ENCODE results near the gene NEK6.

NEK6 gene

GRCh38 chr9:124370896-124371582 is 113.3 kb downstream of the NEK6 start:
- no peak overlapping the region for H3K27ac ChIP-seq
- no peak for TF ChIP-seq ZFX (IDR thresholded peaks at IDR 0.05)
- TF ChIP-seq CTCF (conservative IDR thresholded peaks at IDR 0.05): no peak

GRCh38 chr9:124372038-124372437 is 114.3 kb downstream of the NEK6 start:
- no peak overlapping the region for H3K27ac ChIP-seq
- TF ChIP-seq ZFX (IDR thresholded peaks at IDR 0.05) (no peak), CTCF (conservative IDR thresholded peaks at IDR 0.05) (no peak)

- H3K27ac ChIP-seq: no peak overlapping the region
- TF ChIP-seq ZFX (IDR thresholded peaks at IDR 0.05) (no peak), CTCF (conservative IDR thresholded peaks at IDR 0.05) (no peak)
These were observed 115.6 kb downstream of the NEK6 start for GRCh38 chr9:124373386-124373785.

GRCh38 chr9:124373851-124374250 is 116.1 kb downstream of the NEK6 start:
- TF ChIP-seq ZFX (IDR thresholded peaks at IDR 0.05) (no peak), CTCF (conservative IDR thresholded peaks at IDR 0.05) (no peak)
- no peak overlapping the region for H3K27ac ChIP-seq

GRCh38 chr9:124375726-124376125 is 118.0 kb downstream of the NEK6 start:
- TF ChIP-seq CTCF (conservative IDR thresholded peaks at IDR 0.05) (no peak), ZFX (IDR thresholded peaks at IDR 0.05) (no peak)
- H3K27ac ChIP-seq: no peak overlapping the region

- H3K27ac ChIP-seq: no peak overlapping the region
- no peak for TF ChIP-seq ZFX (IDR thresholded peaks at IDR 0.05)
- TF ChIP-seq CTCF (conservative IDR thresholded peaks at IDR 0.05): no peak
These were observed 118.6 kb downstream of the NEK6 start for GRCh38 chr9:124376329-124376728.

- TF ChIP-seq CTCF (conservative IDR thresholded peaks at IDR 0.05) (no peak), ZFX (IDR thresholded peaks at IDR 0.05) (no peak)
- H3K27ac ChIP-seq: no peak overlapping the region
These were observed 120.0 kb downstream of the NEK6 start for GRCh38 chr9:124377551-124378406.

All from C4-2B (cell line).